CD1c-positive myeloid dendritic cell (primary cell): Measurements from ENCODE around the gene SLC13A4.
"Not testable (repeated sequence)": the region's sequence is repeated elsewhere in the genome, so short reads cannot be mapped to it uniquely, and the experiment has no call there.

Experiments used
- DNase-seq: peaks from one replicate; pipeline ENCODE4 v3.0.0-alpha.2; 2016; ENCODE audit errors: extremely low spot score

The SLC13A4 gene

GRCh38 chr7:135662123-135662372 is 65.9 kb downstream of the SLC13A4 start:
- DNase-seq = no peak

- DNase-seq = no peak
Observed at GRCh38 chr7:135661311-135662122, 66.5 kb downstream of the SLC13A4 start.

GRCh38 chr7:135659159-135659846 is 68.7 kb downstream of the SLC13A4 start:
- DNase-seq = peak; percentile 33

GRCh38 chr7:135658564-135658963 is 69.4 kb downstream of the SLC13A4 start:
- no peak for DNase-seq

- no peak for DNase-seq
Observed at GRCh38 chr7:135653340-135654080, 74.5 kb downstream of the SLC13A4 start.

GRCh38 chr7:135650831-135651573 is 77.0 kb downstream of the SLC13A4 start:
- peak; percentile 64 for DNase-seq

- DNase-seq = no peak
Observed at GRCh38 chr7:135648235-135648634, 79.8 kb downstream of the SLC13A4 start.

- DNase-seq = no peak
Observed at GRCh38 chr7:135647755-135648154, 80.2 kb downstream of the SLC13A4 start.

- peak; percentile 58 for DNase-seq
Observed at GRCh38 chr7:135645296-135645904, 82.6 kb downstream of the SLC13A4 start.

- no peak for DNase-seq
Observed at GRCh38 chr7:135644729-135645128, 83.3 kb downstream of the SLC13A4 start.

- no peak for DNase-seq
Observed at GRCh38 chr7:135644154-135644553, 83.8 kb downstream of the SLC13A4 start.

GRCh38 chr7:135639690-135640089 is 88.3 kb downstream of the SLC13A4 start:
- not testable (repeated sequence) for DNase-seq

GRCh38 chr7:135634191-135634878 is 93.7 kb downstream of the SLC13A4 start:
- no peak for DNase-seq
